Choroid plexus epithelial cell (primary cell): ENCODE data around the gene EYS.

Experiments used
- DNase-seq: peaks from one replicate; pipeline ENCODE4 v3.0.0-alpha.2; 2010; ENCODE audit warnings: low read depth
- H3K4me3 ChIP-seq: 2 replicates; pipeline ENCODE4 v1.5.1; 2011; ENCODE audit warnings: low read depth, mild to moderate bottlenecking, control low read depth, low read length, moderate library complexity
- TF ChIP-seq, protein P1 (sequence below): conservative IDR thresholded peaks from 2 replicates; pipeline ENCODE4 v1.5.1; 2011; ENCODE audit warnings: low read depth, mild to moderate bottlenecking, control low read depth, inconsistent platforms, low read length, moderate library complexity

The EYS gene

DNA sequence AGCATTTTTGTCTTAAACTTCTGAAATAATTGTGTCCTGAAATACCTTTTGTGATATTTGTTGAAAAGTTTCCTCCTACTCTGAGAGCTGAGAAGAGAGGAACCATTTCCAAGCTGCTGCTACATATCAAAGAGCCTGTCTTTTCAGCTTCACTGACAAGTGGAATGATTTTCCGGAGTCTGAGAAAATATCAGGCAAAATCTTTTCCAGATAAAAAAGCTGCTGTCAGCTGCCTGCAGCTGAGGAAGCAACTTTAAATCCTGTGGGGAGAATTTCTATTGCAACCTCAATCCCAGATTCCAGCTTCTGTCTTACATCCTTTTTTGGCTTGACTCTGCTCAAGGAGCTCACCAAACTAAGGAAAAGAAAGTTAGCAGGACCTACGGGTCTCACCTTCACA, 1167.1 kb downstream of the EYS start:
- no peak for DNase-seq
- TF ChIP-seq, protein P1, sequence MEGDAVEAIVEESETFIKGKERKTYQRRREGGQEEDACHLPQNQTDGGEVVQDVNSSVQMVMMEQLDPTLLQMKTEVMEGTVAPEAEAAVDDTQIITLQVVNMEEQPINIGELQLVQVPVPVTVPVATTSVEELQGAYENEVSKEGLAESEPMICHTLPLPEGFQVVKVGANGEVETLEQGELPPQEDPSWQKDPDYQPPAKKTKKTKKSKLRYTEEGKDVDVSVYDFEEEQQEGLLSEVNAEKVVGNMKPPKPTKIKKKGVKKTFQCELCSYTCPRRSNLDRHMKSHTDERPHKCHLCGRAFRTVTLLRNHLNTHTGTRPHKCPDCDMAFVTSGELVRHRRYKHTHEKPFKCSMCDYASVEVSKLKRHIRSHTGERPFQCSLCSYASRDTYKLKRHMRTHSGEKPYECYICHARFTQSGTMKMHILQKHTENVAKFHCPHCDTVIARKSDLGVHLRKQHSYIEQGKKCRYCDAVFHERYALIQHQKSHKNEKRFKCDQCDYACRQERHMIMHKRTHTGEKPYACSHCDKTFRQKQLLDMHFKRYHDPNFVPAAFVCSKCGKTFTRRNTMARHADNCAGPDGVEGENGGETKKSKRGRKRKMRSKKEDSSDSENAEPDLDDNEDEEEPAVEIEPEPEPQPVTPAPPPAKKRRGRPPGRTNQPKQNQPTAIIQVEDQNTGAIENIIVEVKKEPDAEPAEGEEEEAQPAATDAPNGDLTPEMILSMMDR: no peak
- no peak overlapping the region for H3K4me3 ChIP-seq

DNA sequence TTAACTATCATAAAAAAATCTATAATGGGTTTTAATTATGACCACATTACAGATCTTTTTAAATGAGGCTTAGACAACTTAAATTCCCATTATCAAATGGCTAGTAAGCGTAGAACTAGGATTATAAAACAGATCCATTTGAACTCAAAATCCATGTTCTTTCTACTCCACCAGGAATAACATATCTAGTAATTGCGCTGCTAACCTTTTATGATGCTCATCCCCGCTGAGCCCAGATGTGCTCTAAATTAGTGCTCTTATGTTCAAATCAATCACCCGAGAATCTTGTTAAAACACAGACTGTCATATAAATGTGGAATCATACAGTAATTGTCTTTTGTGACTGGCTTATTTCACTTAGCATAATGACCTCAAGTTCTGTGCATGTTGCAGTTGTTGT, 1168.3 kb downstream of the EYS start:
- DNase-seq: no peak
- TF ChIP-seq, protein P1: no peak
- no peak overlapping the region for H3K4me3 ChIP-seq

DNA sequence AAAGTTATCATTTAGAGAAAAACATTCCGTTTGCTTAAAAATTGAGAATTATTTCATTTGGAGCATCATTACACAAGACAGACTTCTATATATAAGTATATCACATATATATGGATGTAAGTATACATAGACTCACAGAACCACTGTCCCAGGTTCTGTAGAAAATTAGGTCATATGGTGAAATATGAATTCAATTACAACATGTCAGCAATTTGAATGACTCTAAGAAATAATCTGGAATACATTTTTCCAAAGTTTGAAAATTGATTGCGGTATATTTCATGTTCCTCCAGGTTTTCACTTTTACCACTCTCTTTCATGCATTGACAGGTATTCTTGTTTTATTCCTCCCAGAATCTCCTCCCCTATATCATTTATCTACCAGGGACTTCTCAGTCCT, 1179.1 kb downstream of the EYS start:
- TF ChIP-seq, protein P1: no peak
- DNase-seq: no peak
- no peak overlapping the region for H3K4me3 ChIP-seq

DNA sequence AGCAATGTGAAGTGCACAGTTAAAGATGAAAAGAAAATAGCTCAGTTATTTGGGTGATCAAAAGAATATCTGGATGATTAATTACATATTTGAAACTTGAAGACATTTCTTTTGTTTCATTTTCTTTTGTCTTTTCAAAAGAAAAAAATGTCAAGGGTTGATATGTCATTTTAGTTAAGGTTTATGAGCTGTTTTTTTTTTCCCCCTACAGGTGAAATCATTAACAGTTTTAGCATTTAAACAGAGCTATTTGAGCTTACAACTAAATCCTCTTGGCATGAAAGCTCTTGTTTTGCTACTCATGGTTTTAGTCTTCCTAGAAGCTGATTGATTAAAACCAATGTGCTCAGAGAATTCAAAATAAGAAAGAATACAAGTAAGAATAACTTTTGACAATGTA, 1184.2 kb downstream of the EYS start:
- TF ChIP-seq, protein P1: no peak
- no peak for DNase-seq
- H3K4me3 ChIP-seq: no peak overlapping the region

DNA sequence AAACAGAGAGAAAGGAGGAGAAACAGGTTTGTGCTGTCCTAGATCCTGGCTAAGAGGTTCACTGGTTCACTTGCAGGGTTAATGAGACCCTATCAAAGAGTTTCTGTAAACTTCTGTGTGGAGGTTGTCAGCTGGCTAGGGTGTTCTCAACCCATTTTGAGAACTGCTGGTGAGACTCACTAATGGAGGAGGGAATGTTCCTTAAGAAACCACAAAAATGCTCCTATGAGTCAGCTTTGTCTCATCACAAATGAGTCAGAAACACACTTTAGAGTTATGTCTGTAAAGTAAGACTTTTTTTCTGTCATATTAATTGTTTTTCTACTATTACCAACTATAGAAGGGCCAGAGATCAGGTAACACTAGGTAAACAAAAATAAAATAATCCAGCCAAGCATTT, 1187.0 kb downstream of the EYS start:
- no peak overlapping the region for H3K4me3 ChIP-seq
- TF ChIP-seq, protein P1: no peak
- peak; percentile 98 for DNase-seq

DNA sequence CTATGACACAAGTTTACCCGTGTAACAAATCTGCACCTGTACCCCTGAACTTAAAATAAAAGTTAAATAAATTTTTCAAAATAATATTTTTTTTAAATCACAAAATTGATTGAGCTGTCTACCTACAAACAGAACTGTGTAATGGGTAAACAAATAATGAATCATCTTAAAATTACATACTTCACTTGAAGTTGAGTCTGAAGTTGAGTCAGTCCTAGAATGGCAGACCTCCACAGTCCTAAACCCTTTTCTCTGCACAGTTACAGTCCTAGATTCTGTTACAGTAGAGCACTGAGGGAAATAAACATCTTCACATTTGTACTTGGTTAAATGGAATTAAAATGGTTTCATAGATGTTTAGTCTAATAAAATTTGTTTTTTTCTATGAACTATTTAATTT, 1190.6 kb downstream of the EYS start:
- DNase-seq: no peak
- no peak overlapping the region for H3K4me3 ChIP-seq
- TF ChIP-seq, protein P1: no peak

DNA sequence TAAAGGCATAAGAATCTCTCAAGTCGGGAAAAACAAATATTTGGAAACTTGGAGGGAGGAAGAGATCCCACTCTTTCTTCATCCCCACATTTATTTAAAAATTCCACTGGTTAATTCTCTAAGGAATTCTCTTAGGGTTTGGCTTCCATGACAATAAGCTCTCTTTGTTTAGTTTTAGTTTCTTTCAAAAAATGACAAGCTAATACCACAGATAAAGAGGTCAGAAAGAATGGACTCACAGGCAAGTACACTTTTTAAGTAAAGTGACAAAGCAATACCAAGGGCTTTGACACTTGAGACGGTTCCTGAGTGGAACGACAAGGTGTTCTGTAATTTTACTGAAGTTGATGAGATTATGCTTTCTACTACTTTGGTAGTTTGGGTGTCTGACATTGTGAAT, 1199.4 kb downstream of the EYS start:
- TF ChIP-seq, protein P1: no peak
- no peak overlapping the region for H3K4me3 ChIP-seq
- no peak for DNase-seq
